IPS DF 6.9 (cell line): ENCODE results near the gene FBLN2.

Experiments
- DNase-seq: peaks from one replicate; pipeline ENCODE4 v3.0.0-alpha.2; 2013; ENCODE audit warnings: low read depth, low spot score
- H3K27ac ChIP-seq: one replicate; pipeline ENCODE4 v1.5.1; 2013; ENCODE audit warnings: low read length, control low read depth
- H3K27me3 ChIP-seq: 2 replicates; pipeline ENCODE4 v1.6.1; 2013; ENCODE audit warnings: mild to moderate bottlenecking, low read length; ENCODE audit not compliant: control insufficient read depth, insufficient read depth
- H3K36me3 ChIP-seq: 2 replicates; pipeline ENCODE4 v1.6.1; 2013; ENCODE audit warnings: low read length; ENCODE audit not compliant: control insufficient read depth, insufficient read depth
- H3K4me1 ChIP-seq: 2 replicates; pipeline ENCODE4 v1.6.1; 2013; ENCODE audit warnings: low read length; ENCODE audit not compliant: control insufficient read depth, insufficient read depth
- H3K4me3 ChIP-seq: 2 replicates; pipeline ENCODE4 v1.5.1; 2013; ENCODE audit warnings: mild to moderate bottlenecking, low read length
- H3K9me3 ChIP-seq: 2 replicates; pipeline ENCODE4 v1.6.1; 2013; ENCODE audit warnings: low read length, inconsistent platforms; ENCODE audit not compliant: control insufficient read depth, insufficient read depth
- WGBS: extraction: QIAGEN DNeasy Blood & Tissue Kit; methylation state at CpG from one replicate; pipeline ENCODE4 v1.1.7; 2013; ENCODE audit warnings: mixed read lengths, missing lambda C conversion rate; ENCODE audit not compliant: insufficient read length, insufficient coverage; 5-methylcytosine and 5-hydroxymethylcytosine counted together

FBLN2 gene

GRCh38 chr3:13634615-13635014 is 85.7 kb downstream of the FBLN2 start:
- WGBS: no CpG with 5 or more reads among the region's 10 CpGs
- no peaks in the 10 kb centered on the region; the same call in 1 of the 2 replicates for H3K4me1 ChIP-seq
- no peaks in the 10 kb centered on the region for H3K27me3 ChIP-seq
- H3K27ac ChIP-seq: no peak overlapping the region
- H3K4me3 ChIP-seq: no peak overlapping the region
- H3K9me3 ChIP-seq: no peaks in the 10 kb centered on the region
- no peaks in the 10 kb centered on the region; the same call in 1 of the 2 replicates for H3K36me3 ChIP-seq
- no peak for DNase-seq

DNA sequence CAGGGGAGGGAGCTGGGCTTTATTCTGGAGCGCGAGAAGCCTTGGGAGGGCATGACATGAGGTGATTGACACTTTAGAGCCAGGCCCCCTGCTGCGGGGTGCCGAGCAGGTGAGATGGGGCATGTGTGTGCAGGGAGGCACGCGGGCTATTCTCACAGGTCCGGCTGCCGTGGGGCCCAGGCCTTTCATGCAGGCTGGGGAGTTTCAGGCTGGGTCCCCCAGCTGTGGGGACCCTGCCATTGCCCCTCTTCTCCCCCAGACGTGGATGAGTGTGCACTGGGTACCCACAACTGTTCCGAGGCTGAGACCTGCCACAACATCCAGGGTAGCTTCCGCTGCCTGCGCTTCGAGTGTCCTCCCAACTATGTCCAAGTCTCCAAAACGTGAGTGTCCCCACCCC is 87.3 kb downstream of the FBLN2 start:
- H3K27ac ChIP-seq: no peak overlapping the region
- no CpG with 5 or more reads among the region's 14 CpGs for WGBS
- no peaks in the 10 kb centered on the region for H3K9me3 ChIP-seq
- H3K4me3 ChIP-seq: no peak overlapping the region
- no peaks in the 10 kb centered on the region; the same call in 1 of the 2 replicates for H3K36me3 ChIP-seq
- no peaks in the 10 kb centered on the region; the same call in 1 of the 2 replicates for H3K4me1 ChIP-seq
- H3K27me3 ChIP-seq: no peaks in the 10 kb centered on the region
- DNase-seq: no peak

DNA sequence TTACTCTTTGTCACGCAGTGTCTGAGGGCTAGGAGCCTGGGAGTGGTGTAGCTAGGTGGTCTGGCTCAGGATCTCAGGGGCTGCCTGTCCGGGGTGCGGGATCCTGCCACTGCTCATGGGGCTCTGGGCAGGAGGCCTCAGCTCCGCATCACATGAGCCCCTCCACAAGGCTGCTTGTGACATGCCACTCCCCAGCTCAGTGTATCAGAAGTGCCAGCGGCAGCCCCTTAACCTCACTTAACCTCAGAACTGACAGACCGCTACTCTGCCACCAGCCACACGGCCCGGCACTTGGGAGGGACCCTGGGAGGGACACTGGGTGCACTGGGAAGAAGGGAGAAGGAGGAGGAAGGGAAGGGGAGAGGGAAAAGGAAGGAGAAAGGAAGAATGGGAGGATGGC is 87.9 kb downstream of the FBLN2 start:
- Histone ChIP-seq H3K36me3 (no peaks in the 10 kb centered on the region), H3K4me3 (no peak overlapping the region), H3K27me3 (no peaks in the 10 kb centered on the region), H3K4me1 (no peaks in the 10 kb centered on the region; the same call in 1 of the 2 replicates), H3K27ac (no peak overlapping the region), H3K9me3 (no peaks in the 10 kb centered on the region)
- no CpG with 5 or more reads among the region's 8 CpGs for WGBS
- DNase-seq: no peak

DNA sequence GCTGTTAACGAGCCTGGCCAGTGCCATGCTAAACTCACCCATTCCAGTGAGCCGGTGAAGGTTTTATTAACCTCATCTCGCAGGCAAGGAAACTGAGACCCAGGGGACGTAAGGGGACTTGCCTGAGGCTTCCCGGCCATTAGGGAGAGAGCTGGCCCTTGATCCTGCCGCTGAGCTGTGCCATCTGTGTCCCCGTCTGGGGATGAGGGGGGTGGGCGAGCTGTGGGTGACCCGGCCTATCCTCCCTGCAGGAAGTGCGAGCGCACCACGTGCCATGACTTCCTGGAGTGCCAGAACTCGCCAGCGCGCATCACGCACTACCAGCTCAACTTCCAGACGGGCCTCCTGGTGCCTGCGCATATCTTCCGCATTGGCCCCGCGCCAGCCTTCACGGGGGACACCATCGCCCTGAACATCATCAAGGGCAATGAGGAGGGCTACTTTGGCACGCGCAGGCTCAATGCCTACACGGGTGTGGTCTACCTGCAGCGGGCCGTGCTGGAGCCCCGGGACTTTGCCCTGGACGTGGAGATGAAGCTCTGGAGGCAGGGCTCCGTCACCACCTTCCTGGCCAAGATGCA is 88.5 kb downstream of the FBLN2 start:
- Histone ChIP-seq H3K9me3 (no peaks in the 10 kb centered on the region), H3K4me1 (no peaks in the 10 kb centered on the region; the same call in 1 of the 2 replicates), H3K36me3 (no peaks in the 10 kb centered on the region), H3K27me3 (no peaks in the 10 kb centered on the region), H3K27ac (no peak overlapping the region), H3K4me3 (no peak overlapping the region)
- no peak for DNase-seq
- WGBS: no CpG with 5 or more reads among the region's 31 CpGs

DNA sequence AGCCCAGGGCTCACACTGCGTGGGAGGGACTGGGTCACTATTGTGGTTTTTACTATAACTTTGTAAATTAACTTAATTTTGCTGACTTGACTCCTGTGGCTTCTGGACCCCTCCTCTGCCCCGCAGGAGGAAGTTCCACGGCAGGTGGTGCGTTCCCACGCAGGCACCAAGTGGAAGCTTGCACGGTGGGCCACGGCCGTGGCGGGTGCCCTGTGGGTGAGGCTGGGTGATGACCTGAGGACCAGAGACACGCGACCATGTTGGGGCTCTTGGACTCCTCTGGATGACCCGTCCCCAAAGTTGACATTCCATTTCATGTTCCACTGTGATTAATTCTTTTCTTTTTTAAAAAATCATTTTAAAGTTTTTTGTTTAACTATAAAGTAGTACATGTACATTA is 89.0 kb downstream of the FBLN2 start:
- Histone ChIP-seq H3K4me1 (no peaks in the 10 kb centered on the region; the same call in 1 of the 2 replicates), H3K27me3 (no peaks in the 10 kb centered on the region), H3K9me3 (no peaks in the 10 kb centered on the region), H3K4me3 (no peak overlapping the region), H3K27ac (no peak overlapping the region), H3K36me3 (no peaks in the 10 kb centered on the region)
- WGBS: no CpG with 5 or more reads among the region's 12 CpGs
- no peak for DNase-seq

DNA sequence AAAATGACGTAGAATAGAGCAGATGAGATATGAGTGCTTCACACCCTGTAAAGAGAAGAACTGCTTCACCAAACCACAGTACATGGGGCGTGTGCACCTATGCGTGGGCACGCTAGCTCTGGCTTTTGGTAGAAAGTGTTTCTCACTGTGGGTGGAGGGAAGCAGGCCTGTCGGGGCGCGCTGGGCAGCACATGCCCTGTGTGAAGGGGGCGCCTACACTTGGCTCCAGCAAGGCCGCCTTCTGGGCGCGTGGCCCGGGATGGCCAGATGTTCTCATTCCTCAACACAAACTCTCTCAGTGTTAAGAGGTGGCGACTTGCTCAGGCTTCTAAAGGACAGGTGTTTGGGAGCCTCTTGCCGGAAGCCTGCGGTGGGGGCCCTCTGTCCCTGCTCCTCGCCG is 90.0 kb downstream of the FBLN2 start:
- Histone ChIP-seq H3K36me3 (no peaks in the 10 kb centered on the region), H3K4me3 (no peak overlapping the region), H3K27ac (no peak overlapping the region), H3K27me3 (no peaks in the 10 kb centered on the region), H3K9me3 (no peaks in the 10 kb centered on the region), H3K4me1 (no peaks in the 10 kb centered on the region; the same call in 1 of the 2 replicates)
- DNase-seq: no peak
- no CpG with 5 or more reads among the region's 17 CpGs for WGBS

DNA sequence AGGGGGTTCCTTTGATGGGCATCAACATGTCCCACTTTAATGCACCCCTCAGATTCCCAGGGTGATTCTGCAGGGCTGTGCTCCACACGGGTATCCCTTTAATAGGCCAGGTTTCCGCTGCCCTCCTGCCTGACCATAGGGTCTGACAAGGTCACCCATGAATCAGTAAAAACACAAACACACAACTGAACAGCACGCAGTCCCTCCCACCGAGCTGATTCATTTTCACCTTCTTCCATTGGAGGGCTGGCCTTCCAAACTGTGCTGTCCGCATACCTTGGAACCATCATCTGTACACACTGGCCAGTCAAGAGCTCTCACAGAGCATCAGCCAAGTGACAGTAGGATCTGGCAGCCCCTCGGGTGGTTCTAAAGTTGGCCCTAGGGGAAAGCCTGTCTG is 93.7 kb downstream of the FBLN2 start:
- Histone ChIP-seq H3K4me3 (no peak overlapping the region), H3K36me3 (no peaks in the 10 kb centered on the region), H3K27me3 (no peaks in the 10 kb centered on the region), H3K9me3 (no peaks in the 10 kb centered on the region), H3K4me1 (no peaks in the 10 kb centered on the region), H3K27ac (no peak overlapping the region)
- no CpG with 5 or more reads among the region's 6 CpGs for WGBS
- no peak for DNase-seq

GRCh38 chr3:13644341-13645117 is 95.6 kb downstream of the FBLN2 start:
- no peaks in the 10 kb centered on the region for H3K9me3 ChIP-seq
- no peaks in the 10 kb centered on the region for H3K27me3 ChIP-seq
- no peak for DNase-seq
- no peak overlapping the region for H3K27ac ChIP-seq
- peaks cover 3% of the 10 kb centered on the region; the same call in 1 of the 2 replicates for H3K4me1 ChIP-seq
- WGBS: no CpG with 5 or more reads among the region's 4 CpGs
- H3K36me3 ChIP-seq: no peaks in the 10 kb centered on the region
- H3K4me3 ChIP-seq: no peak overlapping the region

DNA sequence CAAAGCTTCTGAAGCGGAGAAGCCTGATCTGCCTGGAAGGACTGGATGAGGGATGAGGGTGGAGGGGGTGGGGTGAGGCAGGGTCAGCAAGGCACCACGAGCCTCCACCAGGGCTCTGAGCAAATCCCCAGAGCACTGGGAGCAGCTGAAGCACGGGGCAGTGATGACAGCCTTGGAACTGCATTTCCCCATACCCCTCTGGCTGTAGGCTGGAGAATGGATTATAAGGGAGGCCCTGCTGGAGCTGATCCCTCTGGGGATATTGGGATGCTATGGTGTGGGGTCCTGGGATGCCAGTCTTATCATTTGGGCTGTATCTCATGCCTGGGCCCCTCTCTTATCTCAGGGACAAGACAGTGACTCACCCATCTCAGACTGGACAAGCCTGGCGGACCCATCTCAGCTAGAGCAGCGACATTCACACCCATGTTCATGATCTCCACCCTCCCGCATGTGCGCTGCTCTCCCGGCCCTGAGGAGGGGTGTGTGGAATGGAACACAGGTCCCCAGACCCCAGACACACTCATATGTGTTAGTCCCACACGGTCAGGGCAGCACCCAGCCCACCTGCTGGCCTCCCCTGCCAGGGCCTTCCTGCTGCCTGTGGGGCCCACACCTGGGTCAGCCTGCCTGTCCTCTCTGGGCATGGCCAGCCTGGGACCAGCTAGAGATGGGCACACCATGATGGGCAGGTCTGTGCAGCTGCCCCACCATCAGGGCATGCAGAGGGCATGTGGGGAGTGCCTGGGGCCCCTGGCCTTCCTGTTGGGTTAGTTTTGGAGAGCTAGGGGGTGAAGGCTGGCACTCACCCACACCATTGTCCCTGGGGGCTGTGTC is 97.1 kb downstream of the FBLN2 start:
- no peak overlapping the region for H3K4me3 ChIP-seq
- no peak overlapping the region for H3K27ac ChIP-seq
- no peak for DNase-seq
- no CpG with 5 or more reads among the region's 9 CpGs for WGBS
- no peaks in the 10 kb centered on the region for H3K9me3 ChIP-seq
- H3K27me3 ChIP-seq: no peaks in the 10 kb centered on the region
- H3K4me1 ChIP-seq: peaks cover 4% of the 10 kb centered on the region; the same call in 1 of the 2 replicates
- no peaks in the 10 kb centered on the region for H3K36me3 ChIP-seq

DNA sequence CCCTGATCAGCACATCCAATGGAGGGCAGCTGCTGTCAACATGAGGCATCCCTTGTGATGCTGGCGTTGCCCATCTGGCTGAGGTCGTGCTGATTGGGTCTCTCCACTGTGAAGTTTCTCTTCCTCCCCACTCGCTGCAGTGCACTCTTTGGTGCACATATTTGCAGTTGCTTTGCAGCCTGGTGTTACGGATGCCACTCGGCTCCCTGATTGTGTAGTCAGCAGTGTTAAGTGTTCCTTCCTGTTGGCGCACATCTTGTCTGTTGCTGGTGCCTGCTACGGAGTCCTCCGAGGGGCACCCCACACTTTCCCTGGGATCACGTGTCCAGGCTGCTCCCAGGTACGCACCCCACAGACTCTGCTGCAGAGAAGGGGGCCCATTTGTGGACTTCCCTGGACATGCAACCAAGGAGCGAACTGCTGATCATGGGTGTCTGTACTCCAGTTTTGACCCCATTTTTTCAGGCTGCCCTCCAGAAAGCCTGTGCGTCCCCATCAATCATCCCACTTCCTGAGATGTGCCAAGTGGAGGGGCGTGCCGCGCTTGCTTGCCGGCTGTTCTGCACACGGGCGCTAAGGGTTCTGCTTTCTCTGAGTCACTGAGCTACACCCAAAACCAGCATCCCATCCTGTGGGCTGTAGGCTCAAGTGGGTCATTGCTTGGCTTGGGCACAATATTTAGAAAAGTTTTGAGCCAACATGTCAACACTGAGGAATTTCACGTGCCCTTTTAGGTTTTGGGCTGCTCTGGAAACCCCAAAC is 98.6 kb downstream of the FBLN2 start:
- no peak overlapping the region for H3K27ac ChIP-seq
- H3K4me3 ChIP-seq: no peak overlapping the region
- H3K36me3 ChIP-seq: no peaks in the 10 kb centered on the region

More for the DNA sequence above, 98.6 kb downstream of the FBLN2 start:
- no peaks in the 10 kb centered on the region for H3K27me3 ChIP-seq
- H3K9me3 ChIP-seq: no peaks in the 10 kb centered on the region
- no CpG with 5 or more reads among the region's 19 CpGs for WGBS
- DNase-seq: no peak
- H3K4me1 ChIP-seq: peaks cover 4% of the 10 kb centered on the region; the same call in 1 of the 2 replicates
